KOPT-K1 (cell line): ENCODE measurements around the gene KRT7.

Experiments
- H3K27ac ChIP-seq: fragments of 200-600 bp; sonication (generic); 2 replicates; pipeline ENCODE4 v1.5.1; 2016; ENCODE audit warnings: antibody characterized with exemption, mild to moderate bottlenecking, low read depth, low read length; ENCODE audit not compliant: poor library complexity, severe bottlenecking
- H3K36me3 ChIP-seq: fragments of 200-600 bp; sonication (generic); 2 replicates; pipeline ENCODE4 v1.5.1; 2017; ENCODE audit warnings: antibody characterized with exemption, mild to moderate bottlenecking, low read length, moderate library complexity; ENCODE audit not compliant: insufficient read depth
- H3K9me3 ChIP-seq: fragments of 200-600 bp; sonication (generic); 2 replicates; pipeline ENCODE4 v1.5.1; 2017; ENCODE audit warnings: antibody characterized with exemption, low read length, mild to moderate bottlenecking; ENCODE audit not compliant: insufficient read depth, poor library complexity, severe bottlenecking

The KRT7 gene

DNA sequence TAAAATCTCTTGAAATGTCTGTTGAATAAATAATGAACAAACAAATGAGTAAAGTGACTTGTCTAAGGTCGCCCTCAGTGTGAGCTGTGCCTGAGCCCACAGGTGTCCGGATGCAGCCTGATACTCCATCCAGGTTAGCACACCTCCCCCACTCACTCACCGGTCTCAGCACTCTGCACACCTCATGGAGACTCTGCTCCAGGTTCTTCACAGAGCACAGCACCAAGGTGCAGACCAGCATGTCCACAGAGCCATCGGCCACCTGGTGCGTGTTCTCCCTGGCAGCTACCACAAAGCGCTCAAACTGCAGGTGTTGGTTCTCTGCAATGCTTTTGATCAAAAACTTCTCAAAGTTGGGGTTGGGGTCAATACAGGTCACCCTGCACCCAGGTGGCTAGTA is 4.1 kb upstream of the KRT7 start:
- no peak overlapping the region for H3K27ac ChIP-seq
- no peaks in the 10 kb centered on the region for H3K9me3 ChIP-seq

DNA sequence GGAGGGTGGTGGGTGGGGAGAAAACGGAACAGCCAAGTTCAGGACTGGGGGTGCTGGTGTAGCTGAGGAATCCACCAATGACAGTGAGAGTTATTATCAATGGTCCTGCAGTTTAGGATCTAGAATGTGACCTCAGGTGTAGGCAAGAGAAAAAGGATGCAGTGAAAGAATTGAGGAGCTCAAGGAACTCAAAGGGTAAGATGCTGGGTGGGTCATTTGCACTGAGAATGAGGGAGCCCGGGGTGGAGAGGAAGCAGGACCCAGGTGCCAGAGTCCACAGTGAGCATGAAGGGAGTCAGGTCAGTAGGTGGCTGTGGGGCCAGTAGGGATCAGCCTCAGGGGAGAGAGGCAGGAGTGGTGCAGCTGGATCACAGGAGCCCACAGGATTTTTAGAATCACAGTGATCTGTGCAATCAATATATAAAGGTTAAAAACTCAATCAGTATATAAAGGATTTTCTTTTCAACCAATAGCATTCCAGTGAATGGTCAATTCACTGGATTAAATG is 3.2 kb upstream of the KRT7 start:
- H3K36me3 ChIP-seq = no peaks in the 10 kb centered on the region
- no peak overlapping the region for H3K27ac ChIP-seq
- no peaks in the 10 kb centered on the region for H3K9me3 ChIP-seq

More for the DNA sequence above, 4.1 kb upstream of the KRT7 start:
- H3K36me3 ChIP-seq = no peaks in the 10 kb centered on the region

- no peaks in the 10 kb centered on the region for H3K36me3 ChIP-seq
- no peak overlapping the region for H3K27ac ChIP-seq
- no peaks in the 10 kb centered on the region for H3K9me3 ChIP-seq
Measured at GRCh38 chr12:52230364-52231281, 2.4 kb upstream of the KRT7 start.

DNA sequence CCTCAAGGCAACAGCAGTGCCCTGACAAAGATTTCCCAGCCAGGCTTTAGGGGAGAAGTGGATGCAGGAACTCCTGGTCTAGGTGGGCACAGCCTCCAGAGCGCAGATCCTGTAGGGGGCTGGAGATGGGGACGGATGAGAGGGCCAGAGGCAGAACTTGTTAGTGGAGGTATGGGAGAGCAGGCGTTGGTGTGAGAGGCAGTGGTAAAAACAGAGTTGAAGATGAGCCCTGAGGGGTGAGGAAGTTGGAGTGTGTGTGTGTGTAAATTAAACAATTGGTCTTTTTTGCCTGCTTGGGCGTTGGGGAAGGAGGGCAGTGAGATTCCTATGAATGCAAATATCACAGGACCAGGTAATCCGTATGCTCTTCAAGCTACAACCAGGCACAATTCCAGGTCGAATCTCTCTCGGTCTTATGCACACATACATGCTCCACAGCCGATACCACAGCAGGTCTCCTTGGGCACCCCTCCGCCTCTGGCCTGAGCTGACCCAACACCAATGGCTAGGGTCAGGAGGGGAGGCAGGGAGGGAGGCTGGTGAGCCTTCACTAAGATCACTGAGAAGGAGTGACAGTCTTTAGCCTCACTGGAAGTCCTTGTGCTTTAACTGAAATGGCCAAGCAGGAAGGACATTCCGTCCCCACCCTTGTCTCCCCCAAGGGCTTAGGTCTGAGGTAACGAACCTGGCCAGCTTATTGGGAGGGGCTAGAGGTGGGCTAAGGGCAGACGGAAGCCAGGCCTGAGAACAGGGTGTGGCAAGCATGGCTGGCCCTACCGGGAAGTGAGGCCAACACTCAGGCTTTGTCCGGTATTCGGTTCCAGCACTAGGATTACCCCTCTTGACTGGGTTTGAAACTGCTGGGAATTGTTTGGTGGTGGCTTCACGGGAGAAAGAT is 1.5 kb upstream of the KRT7 start:
- H3K27ac ChIP-seq = no peak overlapping the region
- no peaks in the 10 kb centered on the region for H3K9me3 ChIP-seq
- no peaks in the 10 kb centered on the region for H3K36me3 ChIP-seq

GRCh38 chr12:52232203-52232673 is 805 bp upstream of the KRT7 start:
- no peak overlapping the region for H3K27ac ChIP-seq

DNA sequence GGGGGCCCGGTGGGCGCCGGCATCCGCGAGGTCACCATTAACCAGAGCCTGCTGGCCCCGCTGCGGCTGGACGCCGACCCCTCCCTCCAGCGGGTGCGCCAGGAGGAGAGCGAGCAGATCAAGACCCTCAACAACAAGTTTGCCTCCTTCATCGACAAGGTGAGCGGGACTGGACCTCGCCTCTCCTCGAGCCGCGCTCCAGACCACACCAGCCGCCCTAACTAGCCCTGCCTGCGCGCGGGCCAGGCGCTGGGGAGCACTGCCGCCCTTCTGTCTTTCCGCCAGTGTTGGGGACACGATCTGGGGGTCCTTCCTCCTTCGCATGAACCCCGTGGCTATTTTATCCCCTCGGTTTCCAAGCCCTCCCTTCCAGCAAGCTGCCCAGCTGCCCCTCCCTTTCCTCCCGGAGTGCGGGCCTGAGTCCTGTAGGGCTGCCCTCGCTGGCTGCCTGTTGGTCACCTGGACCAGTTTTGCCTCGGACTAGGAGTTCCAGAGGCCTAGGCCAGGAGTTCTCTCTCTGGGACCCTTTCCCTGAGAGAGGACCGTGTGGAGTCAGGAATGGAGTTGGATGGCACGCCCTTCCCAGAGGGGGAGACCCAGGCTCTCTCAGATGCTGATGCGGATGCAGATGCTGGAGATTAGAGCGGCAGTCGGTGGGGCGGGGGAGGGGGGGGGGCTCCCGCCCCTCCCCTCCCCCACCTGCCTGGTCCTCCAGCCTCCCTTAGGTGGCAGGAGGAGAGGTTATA is 592 bp downstream of the KRT7 start:
- no peak overlapping the region for H3K27ac ChIP-seq
- no peaks in the 10 kb centered on the region for H3K9me3 ChIP-seq
- H3K36me3 ChIP-seq = no peaks in the 10 kb centered on the region

More at GRCh38 chr12:52232203-52232673, 805 bp upstream of the KRT7 start:
- Histone ChIP-seq H3K36me3 (no peaks in the 10 kb centered on the region), H3K9me3 (no peaks in the 10 kb centered on the region)

- no peaks in the 10 kb centered on the region for H3K36me3 ChIP-seq
- H3K27ac ChIP-seq = no peak overlapping the region
- H3K9me3 ChIP-seq = no peaks in the 10 kb centered on the region
Measured at GRCh38 chr12:52234223-52234810, 1.3 kb downstream of the KRT7 start.

- Histone ChIP-seq H3K9me3 (no peaks in the 10 kb centered on the region), H3K27ac (no peak overlapping the region), H3K36me3 (no peaks in the 10 kb centered on the region)
Measured at GRCh38 chr12:52235001-52235764, 2.1 kb downstream of the KRT7 start.

GRCh38 chr12:52235822-52236361 is 2.8 kb downstream of the KRT7 start:
- Histone ChIP-seq H3K27ac (no peak overlapping the region), H3K36me3 (no peaks in the 10 kb centered on the region), H3K9me3 (no peaks in the 10 kb centered on the region)

DNA sequence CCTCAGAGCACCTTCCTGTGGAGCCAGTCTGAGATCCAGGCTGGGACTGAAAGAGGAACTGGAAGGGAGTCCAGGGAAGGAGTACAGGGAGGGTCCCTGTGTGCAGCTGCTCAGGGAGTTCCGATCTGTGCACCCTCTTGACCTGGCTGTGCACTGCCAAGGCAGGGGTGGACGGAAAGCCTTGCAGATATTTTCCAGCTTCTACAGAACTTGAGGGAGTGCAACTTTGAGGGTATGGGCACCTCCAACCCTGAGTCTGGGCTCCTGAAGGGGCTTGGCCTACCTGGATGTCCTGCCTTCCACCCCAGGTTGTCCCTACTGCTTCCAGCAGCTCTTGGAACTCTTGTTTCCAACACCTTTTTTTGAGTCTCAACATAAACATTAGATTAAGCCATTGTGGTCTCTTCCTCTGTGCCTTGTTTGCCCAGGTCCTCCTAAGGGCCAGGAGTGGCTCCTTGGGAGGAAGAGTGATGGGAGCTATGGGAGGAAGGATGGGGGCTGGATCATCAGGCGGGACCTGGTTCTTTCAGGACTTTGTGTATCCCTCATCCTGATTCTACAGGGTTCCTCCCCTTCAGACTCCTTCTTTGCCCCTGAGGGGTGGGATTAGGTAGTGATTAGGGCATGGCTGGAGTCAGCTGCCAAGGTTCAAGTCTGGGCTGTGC is 3.5 kb downstream of the KRT7 start:
- no peak overlapping the region for H3K27ac ChIP-seq
- no peaks in the 10 kb centered on the region for H3K36me3 ChIP-seq

DNA sequence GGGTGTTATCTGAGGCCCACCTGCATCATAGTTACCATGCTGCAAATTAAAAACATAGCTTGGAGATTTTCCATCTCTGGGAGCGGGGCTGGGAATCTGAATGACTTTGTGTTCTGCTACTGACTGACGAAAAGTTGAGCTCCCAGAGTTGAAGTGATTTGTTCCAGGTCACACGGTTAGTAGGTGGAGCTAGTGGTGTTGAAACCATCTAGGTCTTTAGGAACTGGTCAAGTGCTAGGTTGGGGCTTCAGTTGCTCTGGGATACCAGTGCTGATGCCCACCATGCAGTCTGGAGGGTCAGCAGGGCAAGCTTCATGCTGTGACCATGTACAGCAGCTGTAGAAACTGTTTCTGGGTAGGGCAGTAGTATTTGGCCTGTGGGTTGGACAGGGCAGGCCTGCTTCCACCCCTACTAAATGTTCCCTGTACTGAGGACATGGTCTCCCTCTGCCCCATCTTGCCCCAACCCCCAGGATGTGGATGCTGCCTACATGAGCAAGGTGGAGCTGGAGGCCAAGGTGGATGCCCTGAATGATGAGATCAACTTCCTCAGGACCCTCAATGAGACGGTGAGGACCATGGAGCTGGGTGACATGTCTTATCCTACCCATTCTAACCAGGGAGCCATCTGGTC is 5.3 kb downstream of the KRT7 start:
- Histone ChIP-seq H3K27ac (no peak overlapping the region), H3K9me3 (no peaks in the 10 kb centered on the region), H3K36me3 (no peaks in the 10 kb centered on the region)

More for the DNA sequence above, 3.5 kb downstream of the KRT7 start:
- no peaks in the 10 kb centered on the region for H3K9me3 ChIP-seq

DNA sequence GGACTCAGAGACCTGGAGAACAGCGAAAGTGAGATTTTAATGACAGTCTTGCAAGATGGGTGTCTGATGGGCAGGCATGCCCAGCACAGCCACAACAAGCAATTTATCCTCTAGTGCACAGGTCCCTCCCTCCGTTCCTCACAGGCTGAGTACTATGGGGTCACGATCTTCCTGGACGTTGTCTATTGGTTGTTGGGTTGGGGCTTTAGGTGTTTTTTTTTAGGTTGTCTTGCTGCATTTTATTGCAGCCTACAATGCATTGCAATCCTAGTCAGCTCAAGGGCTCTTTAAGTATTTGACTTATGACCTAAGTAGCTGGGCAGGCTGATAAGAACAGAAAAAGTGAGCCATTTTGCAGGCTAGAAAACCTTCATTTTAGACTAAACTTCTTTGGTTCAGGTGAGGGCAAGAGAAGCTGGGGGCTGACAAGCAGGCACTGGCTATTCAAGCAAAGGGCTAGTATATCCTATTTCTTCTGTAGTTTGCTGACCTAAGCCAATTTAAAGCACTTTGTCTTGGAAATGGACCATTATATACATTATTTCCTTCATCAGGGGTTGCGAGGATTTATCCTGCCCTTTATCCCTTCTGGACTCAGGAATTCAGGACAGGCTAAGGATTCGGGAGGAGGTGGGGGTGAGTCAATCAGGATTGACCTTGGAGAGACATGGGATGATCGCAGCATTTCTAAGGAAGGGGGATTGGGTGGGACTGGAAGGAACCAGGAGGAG is 6.0 kb downstream of the KRT7 start:
- H3K36me3 ChIP-seq = no peaks in the 10 kb centered on the region
- no peaks in the 10 kb centered on the region for H3K9me3 ChIP-seq
- H3K27ac ChIP-seq = no peak overlapping the region
